Measurements from ENCODE around the gene IGF2.

Gene IGF2

DNA sequence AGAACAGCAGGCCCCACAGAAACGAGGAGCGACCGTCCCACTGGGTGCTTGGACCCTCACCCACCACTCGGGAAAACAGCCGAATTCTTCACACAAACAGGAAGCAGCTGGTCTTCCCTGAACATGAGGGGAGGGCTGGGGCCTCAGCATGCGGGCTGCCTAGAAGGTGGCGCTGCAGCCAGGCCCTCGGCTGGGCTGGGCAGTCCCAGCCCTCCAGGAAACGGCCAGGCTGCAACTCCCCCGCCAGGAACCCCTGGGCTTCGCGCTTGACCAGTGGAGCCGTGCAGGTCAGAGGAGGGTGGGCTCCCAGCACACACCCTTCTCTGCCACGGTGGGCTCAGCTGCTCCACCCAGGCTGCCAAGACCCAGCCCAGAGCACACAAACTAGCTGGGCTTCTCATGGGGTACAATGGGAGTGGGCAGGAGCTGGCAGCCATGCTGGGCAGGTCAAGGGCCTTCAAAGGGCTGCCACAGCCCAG lies 29.6 kb downstream of the IGF2 start:
- no peak for TF ChIP-seq TAF1 (IDR thresholded peaks at IDR 0.05; ENCODE audit: borderline replicate concordance, low read depth, low read length)
- TF ChIP-seq POLR2A (IDR thresholded peaks at IDR 0.05; ENCODE audit: low read depth, low read length), result no peak
- no peak for TF ChIP-seq POLR2AphosphoS5 (IDR thresholded peaks at IDR 0.05; ENCODE audit: low read depth, low read length)
- DNase-seq (ENCODE audit: insufficient read length) (no peak), FAIRE-seq (no peak)

GRCh38 chr11:2108675-2109491 lies 30.3 kb downstream of the IGF2 start:
- no peak for TF ChIP-seq POLR2A (IDR thresholded peaks at IDR 0.05; ENCODE audit: low read depth, low read length)
- TF ChIP-seq POLR2AphosphoS5 (IDR thresholded peaks at IDR 0.05; ENCODE audit: low read depth, low read length), result no peak
- TF ChIP-seq TAF1 (IDR thresholded peaks at IDR 0.05; ENCODE audit: borderline replicate concordance, low read depth, low read length), result no peak
- FAIRE-seq (no peak), DNase-seq (ENCODE audit: insufficient read length) (no peak)

DNA sequence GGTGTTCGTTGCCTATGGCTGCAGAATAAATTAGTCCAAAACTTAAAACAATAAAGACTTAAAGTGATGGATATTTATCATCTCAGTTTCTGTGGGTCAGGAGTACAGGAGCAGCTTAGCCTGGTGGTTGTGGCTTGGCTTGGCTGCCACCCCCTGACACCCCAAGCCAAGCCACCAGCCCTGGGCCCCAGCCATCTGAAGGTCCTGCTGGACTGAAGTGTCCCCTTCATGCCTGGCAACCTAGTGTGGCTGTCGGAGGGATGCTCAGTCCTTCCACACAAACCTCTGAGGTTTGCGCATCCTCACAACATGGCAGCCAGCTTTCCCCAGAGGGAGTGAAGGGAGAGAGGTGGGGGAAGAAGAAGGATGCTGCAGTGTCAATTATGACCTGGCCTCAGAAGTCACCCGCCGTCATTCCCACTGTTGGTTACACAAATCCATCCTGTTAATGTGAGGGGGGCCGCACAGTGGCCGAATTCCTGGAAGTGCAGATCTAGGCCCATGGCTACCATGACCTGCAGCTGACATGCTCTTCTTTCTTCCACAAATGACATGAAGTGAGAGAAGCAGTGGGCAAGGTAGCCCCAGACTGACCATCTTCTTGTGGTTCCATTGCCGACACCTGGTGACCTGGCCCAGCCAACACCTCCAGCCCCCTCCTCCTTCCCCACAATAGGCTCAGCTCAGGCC lies 31.1 kb downstream of the IGF2 start:
- FAIRE-seq (no peak), DNase-seq (ENCODE audit: insufficient read length) (no peak)
- no peak for TF ChIP-seq POLR2AphosphoS5 (IDR thresholded peaks at IDR 0.05; ENCODE audit: low read depth, low read length)
- no peak for TF ChIP-seq TAF1 (IDR thresholded peaks at IDR 0.05; ENCODE audit: borderline replicate concordance, low read depth, low read length)
- no peak for TF ChIP-seq POLR2A (IDR thresholded peaks at IDR 0.05; ENCODE audit: low read depth, low read length)

DNA sequence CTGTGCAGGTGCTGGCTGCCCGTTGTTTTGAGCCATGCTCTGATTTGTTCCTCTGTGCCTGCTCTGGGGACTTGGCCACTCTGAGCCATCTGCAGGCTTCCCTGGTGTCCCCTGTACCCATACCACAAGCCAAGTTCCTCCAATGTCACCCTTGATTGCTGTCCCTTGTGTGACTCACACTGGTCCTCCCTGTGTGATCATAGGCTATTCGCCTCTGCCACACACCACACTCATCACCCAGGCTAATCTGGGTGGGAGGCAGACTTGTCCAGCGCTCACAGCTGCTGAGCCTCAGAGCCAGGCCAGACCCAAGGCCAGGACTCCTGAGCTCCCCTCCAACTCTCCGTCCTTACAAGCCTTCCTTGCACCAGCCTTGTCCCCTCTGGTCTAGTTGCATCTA lies 31.7 kb downstream of the IGF2 start:
- FAIRE-seq (no peak), DNase-seq (ENCODE audit: insufficient read length) (no peak)
- TF ChIP-seq POLR2AphosphoS5 (IDR thresholded peaks at IDR 0.05; ENCODE audit: low read depth, low read length), result no peak
- TF ChIP-seq TAF1 (IDR thresholded peaks at IDR 0.05; ENCODE audit: borderline replicate concordance, low read depth, low read length), result no peak
- TF ChIP-seq POLR2A (IDR thresholded peaks at IDR 0.05; ENCODE audit: low read depth, low read length), result no peak

DNA sequence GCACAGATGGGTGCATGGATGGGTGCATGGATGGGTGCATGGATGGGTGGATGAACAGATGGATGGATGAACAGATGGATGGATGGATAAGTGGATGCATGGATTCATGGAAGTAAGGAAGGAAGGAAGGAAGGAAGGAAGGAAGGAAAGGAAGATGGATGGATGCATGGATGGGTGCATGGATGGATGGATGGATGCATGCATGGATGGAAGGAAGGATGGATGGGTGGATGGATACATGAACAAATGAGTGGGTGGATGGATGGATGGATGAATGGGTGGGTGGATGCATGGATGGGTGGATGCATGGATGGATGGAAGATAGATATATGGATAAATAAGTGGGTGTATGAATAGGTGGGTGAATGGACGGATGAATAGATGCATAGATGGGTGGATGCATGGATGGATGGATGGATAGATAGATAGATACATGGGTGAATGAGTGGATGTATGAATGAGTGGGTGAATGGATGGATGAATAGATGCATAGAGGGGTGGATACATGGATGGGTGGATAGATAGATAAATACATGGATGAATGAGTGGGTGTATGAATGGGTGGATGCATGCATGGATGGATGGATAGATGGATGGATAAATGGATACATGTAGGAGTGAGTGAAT lies 32.5 kb downstream of the IGF2 start:
- TF ChIP-seq TAF1 (IDR thresholded peaks at IDR 0.05; ENCODE audit: borderline replicate concordance, low read depth, low read length) (no peak), POLR2AphosphoS5 (IDR thresholded peaks at IDR 0.05; ENCODE audit: low read depth, low read length) (no peak), POLR2A (IDR thresholded peaks at IDR 0.05; ENCODE audit: low read depth, low read length) (no peak)
- FAIRE-seq, result no peak
- no peak for DNase-seq (ENCODE audit: insufficient read length)

GRCh38 chr11:2105511-2105910 lies 33.7 kb downstream of the IGF2 start:
- FAIRE-seq (no peak), DNase-seq (ENCODE audit: insufficient read length) (no peak)
- TF ChIP-seq POLR2AphosphoS5 (IDR thresholded peaks at IDR 0.05; ENCODE audit: low read depth, low read length) (no peak), POLR2A (IDR thresholded peaks at IDR 0.05; ENCODE audit: low read depth, low read length) (no peak), TAF1 (IDR thresholded peaks at IDR 0.05; ENCODE audit: borderline replicate concordance, low read depth, low read length) (no peak)

DNA sequence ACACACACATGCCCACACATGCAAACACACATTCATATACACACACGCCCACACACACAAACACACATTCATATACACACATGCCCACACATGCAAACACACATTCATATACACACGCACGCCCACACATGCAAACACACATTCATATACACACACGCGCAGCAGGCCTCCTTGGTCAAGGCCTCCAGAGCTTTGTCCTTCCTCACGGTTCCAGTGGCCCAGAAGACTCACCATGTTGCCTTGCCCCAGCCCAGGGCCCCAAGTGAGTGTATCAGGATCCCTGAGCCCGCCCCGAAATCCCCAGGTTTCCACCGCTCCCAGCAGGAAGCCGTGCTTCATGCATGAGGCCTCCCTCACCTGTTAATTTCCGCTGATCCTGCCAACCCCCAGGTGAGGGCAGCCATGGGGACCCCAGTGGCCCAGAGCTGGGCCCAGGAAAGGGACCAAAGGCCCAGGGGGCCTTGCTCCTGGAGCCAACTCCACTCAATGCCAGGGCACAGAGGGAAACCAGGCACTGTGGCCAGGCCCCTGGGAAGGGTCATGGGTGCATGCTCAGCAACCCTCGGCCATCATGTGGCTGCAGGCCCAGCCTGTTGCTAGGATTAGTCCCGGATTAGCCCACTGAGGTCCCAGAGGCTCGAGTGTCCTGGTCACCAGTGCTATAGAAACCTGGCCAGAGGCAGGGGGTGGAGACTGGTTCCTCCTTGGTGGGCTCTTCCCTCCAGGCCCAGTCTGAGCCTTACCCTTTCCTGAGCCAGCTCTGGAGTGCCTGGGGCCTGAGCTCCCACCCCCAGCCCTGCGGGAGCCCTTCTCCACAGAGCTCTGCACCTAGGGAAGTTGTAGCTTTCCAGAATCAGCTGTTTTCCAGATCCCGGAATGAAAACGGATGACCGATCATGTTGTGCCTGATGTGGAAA lies 34.4 kb downstream of the IGF2 start:
- TF ChIP-seq TAF1 (IDR thresholded peaks at IDR 0.05; ENCODE audit: borderline replicate concordance, low read depth, low read length) (no peak), POLR2A (IDR thresholded peaks at IDR 0.05; ENCODE audit: low read depth, low read length) (no peak), POLR2AphosphoS5 (IDR thresholded peaks at IDR 0.05; ENCODE audit: low read depth, low read length) (no peak)
- FAIRE-seq (no peak), DNase-seq (ENCODE audit: insufficient read length) (no peak)

- DNase-seq (ENCODE audit: insufficient read length), result no peak
- TF ChIP-seq POLR2AphosphoS5 (IDR thresholded peaks at IDR 0.05; ENCODE audit: low read depth, low read length), result no peak
- TF ChIP-seq TAF1 (IDR thresholded peaks at IDR 0.05; ENCODE audit: borderline replicate concordance, low read depth, low read length), result no peak
- no peak for TF ChIP-seq POLR2A (IDR thresholded peaks at IDR 0.05; ENCODE audit: low read depth, low read length)
- FAIRE-seq, result no peak
Observed at GRCh38 chr11:2103668-2104523, 35.3 kb downstream of the IGF2 start.

DNA sequence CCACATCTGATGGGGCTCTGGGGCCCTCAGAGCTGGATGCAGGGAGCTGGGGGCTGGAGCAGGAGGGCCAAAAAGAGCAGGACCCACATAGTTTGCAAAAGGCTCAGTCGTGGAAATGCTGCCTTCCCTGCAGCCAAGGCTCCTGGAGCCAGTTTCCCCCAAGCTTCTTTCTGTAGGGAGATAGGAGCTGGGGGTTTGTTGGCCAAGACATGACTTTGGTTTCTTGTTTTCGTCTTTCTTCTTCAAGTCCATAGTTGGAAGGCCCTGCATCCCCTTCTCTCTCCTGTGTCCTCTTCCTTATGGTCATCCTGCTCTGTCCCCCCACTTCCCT lies 36.3 kb downstream of the IGF2 start:
- DNase-seq (ENCODE audit: insufficient read length) (no peak), FAIRE-seq (no peak)
- TF ChIP-seq POLR2A (IDR thresholded peaks at IDR 0.05; ENCODE audit: low read depth, low read length) (no peak), POLR2AphosphoS5 (IDR thresholded peaks at IDR 0.05; ENCODE audit: low read depth, low read length) (no peak), TAF1 (IDR thresholded peaks at IDR 0.05; ENCODE audit: borderline replicate concordance, low read depth, low read length) (no peak)

Measured in GM12892 (cell line).